Neuronal stem cell (in vitro differentiated cells): ENCODE results near the gene PM20D1.

Experiments
- DNase-seq: peaks from one replicate; pipeline ENCODE4 v3.0.0-alpha.2; 2013; ENCODE audit warnings: low spot score
- H2AFZ ChIP-seq: one replicate; pipeline ENCODE4 v1.6.1; 2013; ENCODE audit warnings: mild to moderate bottlenecking, low read length, inconsistent platforms
- H2AK5ac ChIP-seq: 2 replicates; pipeline ENCODE4 v1.6.1; 2013; ENCODE audit warnings: low read depth, mild to moderate bottlenecking, inconsistent platforms, low read length, moderate library complexity, mixed read lengths
- H2BK120ac ChIP-seq: 2 replicates; pipeline ENCODE4 v1.6.1; 2013; ENCODE audit warnings: low read depth, mild to moderate bottlenecking, inconsistent platforms, low read length, moderate library complexity, mixed read lengths
- H2BK12ac ChIP-seq: one replicate; pipeline ENCODE4 v1.6.1; 2013; ENCODE audit warnings: low read length, inconsistent platforms
- H2BK15ac ChIP-seq: 2 replicates; pipeline ENCODE4 v1.6.1; 2013; ENCODE audit warnings: mild to moderate bottlenecking, low read length, inconsistent platforms, mixed read lengths
- H2BK5ac ChIP-seq: one replicate; pipeline ENCODE4 v1.6.1; 2013; ENCODE audit warnings: inconsistent platforms, mild to moderate bottlenecking, low read length, moderate library complexity
- H3K14ac ChIP-seq: one replicate; pipeline ENCODE4 v1.6.1; 2013; ENCODE audit warnings: low read length, inconsistent platforms
- H3K18ac ChIP-seq: 2 replicates; pipeline ENCODE4 v1.6.1; 2013; ENCODE audit warnings: low read length, inconsistent platforms
- H3K23ac ChIP-seq: 2 replicates; pipeline ENCODE4 v1.6.1; 2013; ENCODE audit warnings: low read depth, mild to moderate bottlenecking, mixed read lengths, low read length, inconsistent platforms; ENCODE audit not compliant: poor library complexity
- H3K27ac ChIP-seq: replicated peaks from 3 replicates; pipeline ENCODE4 v1.5.1; 2013; ENCODE audit warnings: low read length, inconsistent platforms
- H3K27me3 ChIP-seq, 3 experiments: 2 replicates each; pipeline ENCODE4 v1.6.1; 2013; ENCODE audit warnings: low read length in 3 of 3, mild to moderate bottlenecking in 2 of 3, inconsistent platforms in 1 of 3, low read depth in 1 of 3, mixed read lengths in 1 of 3, moderate library complexity in 1 of 3; ENCODE audit not compliant: control insufficient read depth in 3 of 3, insufficient read depth in 3 of 3
- H3K36me3 ChIP-seq, 2 donors: replicated peaks in 1 of 2; 2 replicates each; pipeline ENCODE4 v1.6.1; 2013; ENCODE audit warnings: low read length in 2 of 2; ENCODE audit not compliant: control insufficient read depth in 2 of 2, insufficient read depth in 2 of 2
- H3K4ac ChIP-seq: 2 replicates; pipeline ENCODE4 v1.6.1; 2013; ENCODE audit warnings: inconsistent platforms, mild to moderate bottlenecking, low read length, moderate library complexity
- H3K4me1 ChIP-seq, 2 donors: 1 replicate in 1 of 2; 2 replicates in 1 of 2; pipeline ENCODE4 v1.6.1; 2013; ENCODE audit warnings: low read length in 2 of 2, low read depth in 1 of 2; ENCODE audit not compliant: control insufficient read depth in 2 of 2, insufficient read depth in 1 of 2
- H3K4me2 ChIP-seq: one replicate; pipeline ENCODE4 v1.6.1; 2013; ENCODE audit warnings: mild to moderate bottlenecking, low read length, inconsistent platforms; ENCODE audit not compliant: insufficient read depth, poor library complexity, severe bottlenecking
- H3K4me3 ChIP-seq, 2 donors: 2 replicates each; pipeline ENCODE4 v1.5.1; 2013; ENCODE audit warnings: low read length in 2 of 2, mild to moderate bottlenecking in 2 of 2, inconsistent platforms in 1 of 2, moderate library complexity in 1 of 2
- H3K79me1 ChIP-seq: one replicate; pipeline ENCODE4 v1.6.1; 2013; ENCODE audit warnings: low read depth, mild to moderate bottlenecking, inconsistent platforms, low read length, moderate library complexity
- H3K9ac ChIP-seq: one replicate; pipeline ENCODE4 v1.6.1; 2013; ENCODE audit warnings: mild to moderate bottlenecking, low read depth, low read length, inconsistent platforms; ENCODE audit not compliant: poor library complexity
- H3K9me3 ChIP-seq, 2 donors: replicated peaks in 1 of 2; 2 replicates each; pipeline versions ENCODE3 to v1.6.1; 2013; ENCODE audit warnings: low read length in 2 of 2, mild to moderate bottlenecking in 2 of 2, inconsistent platforms in 1 of 2, low read depth in 1 of 2, mixed read lengths in 1 of 2, moderate library complexity in 1 of 2; ENCODE audit not compliant: control insufficient read depth in 2 of 2, insufficient read depth in 1 of 2
- H4K8ac ChIP-seq: one replicate; pipeline ENCODE4 v1.6.1; 2013; ENCODE audit warnings: low read depth, mild to moderate bottlenecking, inconsistent platforms, low read length, moderate library complexity
- H4K91ac ChIP-seq: one replicate; pipeline ENCODE4 v1.6.1; 2013; ENCODE audit warnings: low read length, low read depth, mild to moderate bottlenecking, inconsistent platforms; ENCODE audit not compliant: poor library complexity
- WGBS, 2 donors: extraction: QIAGEN DNeasy Blood & Tissue Kit; methylation state at CpG; one replicate each; pipeline ENCODE4 v1.1.7; 2013; ENCODE audit warnings: missing lambda C conversion rate in 2 of 2, mixed read lengths in 1 of 2; ENCODE audit not compliant: insufficient read length in 2 of 2, insufficient replicate concordance in 1 of 2; ENCODE audit errors: extremely low coverage in 2 of 2; 5-methylcytosine and 5-hydroxymethylcytosine counted together

Gene PM20D1

DNA sequence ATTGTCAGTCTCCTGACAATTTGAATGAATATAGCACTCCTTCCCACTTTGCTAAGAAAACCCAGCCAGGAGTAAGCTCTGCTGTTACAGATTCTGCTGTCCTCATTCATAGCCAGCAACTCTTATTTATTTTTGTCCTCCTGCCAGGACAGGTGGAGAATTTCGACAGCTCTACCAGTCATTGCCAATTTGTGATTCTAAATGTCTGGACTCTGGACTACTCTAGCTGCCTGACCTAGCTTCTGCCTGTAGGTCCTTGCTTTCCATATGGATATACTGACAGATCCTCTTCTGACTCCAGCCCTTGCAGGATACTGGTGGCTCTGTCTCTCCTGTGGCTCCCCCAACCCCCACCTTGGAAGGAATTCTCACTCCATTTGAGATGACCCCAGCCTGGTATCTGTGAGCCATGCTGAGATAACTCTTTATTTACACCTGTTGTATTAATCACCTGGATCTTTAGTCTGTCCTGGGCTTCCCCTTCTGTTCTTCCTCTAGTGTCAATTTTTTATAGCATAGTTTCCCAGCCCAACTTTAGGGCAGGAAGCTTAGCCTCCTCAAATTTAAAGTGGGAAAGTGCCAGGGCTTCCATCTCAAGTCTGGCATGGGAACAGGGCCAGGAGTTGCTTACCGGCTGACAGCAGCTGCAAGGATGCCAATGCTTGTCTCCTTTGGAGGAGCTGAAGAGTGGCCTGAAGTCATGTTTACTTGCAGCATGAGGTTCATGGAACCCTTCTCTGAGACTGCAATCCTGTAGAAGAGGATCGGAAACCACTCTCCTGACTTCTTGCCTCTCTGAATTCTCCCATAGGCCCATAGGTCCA lies 6.7 kb downstream of the PM20D1 start:
- Histone ChIP-seq H3K4me2 (no peak overlapping the region), H3K4ac (no peak overlapping the region), H3K4me3 (no peak overlapping the region), H3K14ac (no peak overlapping the region), H2BK12ac (no peak overlapping the region), H2AFZ (no peak overlapping the region), H2BK120ac (no peak overlapping the region), H2BK15ac (no peak overlapping the region), H3K9ac (no peak overlapping the region), H2BK5ac (no peak overlapping the region), H3K9me3 (no peaks in the 10 kb centered on the region), H2AK5ac (no peak overlapping the region), H3K18ac (no peak overlapping the region), H3K79me1 (no peaks in the 10 kb centered on the region), H4K91ac (no peak overlapping the region), H3K27me3 (no peaks in the 10 kb centered on the region), H3K27ac (no peak overlapping the region), H3K23ac (no peak overlapping the region), H3K36me3 (no peaks in the 10 kb centered on the region), H4K8ac (no peak overlapping the region), H3K4me1 (peaks cover 0 to 2% of the 10 kb centered on the region in 2 donors)
- no peak for DNase-seq
- WGBS, 2 donors, result no CpG with 5 or more reads among the region's 3 CpGs

DNA sequence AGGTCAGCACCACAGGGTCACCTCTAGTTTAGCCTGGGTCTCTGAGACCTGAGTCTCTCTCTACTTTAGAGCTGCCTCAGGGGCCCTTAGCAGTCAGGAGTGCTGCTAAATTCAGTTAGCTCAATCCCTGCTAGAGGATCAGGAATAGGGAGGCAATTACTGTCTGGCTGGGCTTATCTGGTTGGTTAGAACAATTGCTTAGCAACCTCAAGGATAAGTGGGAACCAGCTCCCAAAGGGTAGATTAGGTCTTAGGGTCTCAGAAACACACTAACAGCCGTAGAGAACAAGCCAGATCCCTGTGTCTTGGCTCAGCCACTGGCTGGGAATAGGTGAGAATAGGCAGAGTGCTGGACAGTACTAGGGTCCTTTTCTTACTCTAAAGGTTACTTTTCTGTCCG lies 7.7 kb downstream of the PM20D1 start:
- Histone ChIP-seq H3K79me1 (no peaks in the 10 kb centered on the region), H2AK5ac (no peak overlapping the region), H2BK120ac (no peak overlapping the region), H2BK5ac (no peak overlapping the region), H3K9ac (no peak overlapping the region), H3K4me2 (no peak overlapping the region), H3K14ac (no peak overlapping the region), H2BK15ac (no peak overlapping the region), H4K91ac (no peak overlapping the region), H2BK12ac (no peak overlapping the region), H3K23ac (no peak overlapping the region), H3K4ac (no peak overlapping the region), H4K8ac (no peak overlapping the region), H3K27ac (no peak overlapping the region), H3K9me3 (no peaks in the 10 kb centered on the region), H3K36me3 (no peaks in the 10 kb centered on the region), H2AFZ (no peak overlapping the region), H3K4me1 (peaks cover 0 to 2% of the 10 kb centered on the region in 2 donors), H3K4me3 (no peak overlapping the region), H3K27me3 (no peaks in the 10 kb centered on the region), H3K18ac (no peak overlapping the region)
- WGBS, 2 donors, result no CpG with 5 or more reads among the region's 2 CpGs
- no peak for DNase-seq

DNA sequence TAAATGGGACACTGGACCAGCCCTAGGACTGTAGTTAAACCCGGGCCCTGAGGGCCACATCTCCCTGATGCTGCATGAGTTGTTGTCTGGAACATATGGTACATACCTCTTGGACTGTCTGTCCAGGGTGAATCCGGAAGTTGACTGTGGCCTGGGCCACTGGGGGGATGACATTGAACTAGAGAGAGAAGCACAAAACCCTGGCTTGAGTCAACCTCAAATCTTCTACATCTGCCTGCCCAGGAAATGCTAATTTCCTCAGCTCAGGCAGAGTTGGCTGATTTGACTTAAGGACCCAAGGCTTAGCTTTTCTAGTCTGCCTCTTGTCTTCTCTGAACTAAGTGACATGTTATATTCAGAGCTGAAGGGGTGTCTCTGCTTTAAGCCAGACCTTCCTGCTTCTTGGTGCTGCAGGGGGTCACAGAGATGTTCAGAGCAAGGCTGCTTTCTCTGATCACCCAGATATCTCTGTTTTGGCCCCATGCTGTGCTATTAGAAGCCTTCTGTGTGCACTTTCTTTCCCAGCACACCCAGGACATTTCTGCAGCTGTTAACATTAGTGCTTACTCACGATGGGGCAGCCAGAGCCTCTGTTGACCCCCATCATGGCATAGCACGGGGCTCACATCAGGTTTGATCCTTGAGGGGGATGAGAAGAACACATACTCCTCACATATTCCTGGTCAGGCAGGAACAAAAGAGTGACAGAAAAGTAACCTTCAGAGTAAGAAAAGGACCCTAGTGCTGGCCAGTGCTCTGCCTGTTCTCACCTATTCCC lies 9.6 kb downstream of the PM20D1 start:
- H3K4me1 ChIP-seq, result peaks cover 0 to 2% of the 10 kb centered on the region in 2 donors
- no peak overlapping the region for H2BK15ac ChIP-seq
- WGBS, 2 donors, result no CpG with 5 or more reads among the region's 4 CpGs

DNA sequence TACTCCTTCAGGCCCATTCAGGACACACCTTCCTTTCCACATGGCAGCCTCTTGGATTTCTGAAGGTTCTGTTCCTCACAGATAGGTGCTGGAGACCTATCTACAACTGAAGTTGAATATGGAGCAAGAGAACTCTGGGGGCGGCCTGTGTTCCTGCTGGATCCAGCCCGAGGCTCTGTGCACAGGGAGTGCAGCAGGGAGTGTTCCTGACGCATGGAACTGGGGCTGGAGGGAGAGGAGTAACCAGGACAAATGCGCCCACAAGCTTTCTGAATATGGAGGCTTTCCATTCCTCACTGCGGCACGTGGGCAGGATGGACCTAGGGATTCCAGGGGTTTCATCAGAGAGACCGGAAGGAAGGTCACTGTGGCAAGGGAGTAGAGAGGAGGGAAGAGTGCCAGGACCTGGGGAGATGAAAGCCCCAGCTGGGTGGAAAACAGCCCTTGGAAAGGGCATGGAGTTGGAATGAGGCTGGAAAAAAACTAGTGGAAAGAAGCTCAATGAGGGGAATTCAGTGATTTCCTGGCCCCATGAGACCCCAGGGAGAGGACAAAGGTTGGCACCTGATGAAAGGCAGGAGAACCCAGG lies 12.5 kb downstream of the PM20D1 start:
- H3K36me3 ChIP-seq, result no peaks in the 10 kb centered on the region

More for the DNA sequence above, 9.6 kb downstream of the PM20D1 start:
- Histone ChIP-seq H3K4ac (no peak overlapping the region), H3K4me3 (no peak overlapping the region), H2BK5ac (no peak overlapping the region), H3K27me3 (no peaks in the 10 kb centered on the region), H3K23ac (no peak overlapping the region), H3K79me1 (no peaks in the 10 kb centered on the region), H3K4me2 (no peak overlapping the region), H2BK120ac (no peak overlapping the region), H4K91ac (no peak overlapping the region), H2AFZ (peak overlapping the region; percentile 25), H4K8ac (no peak overlapping the region), H2BK12ac (no peak overlapping the region), H3K18ac (no peak overlapping the region), H3K36me3 (no peaks in the 10 kb centered on the region), H3K9ac (no peak overlapping the region), H3K14ac (no peak overlapping the region), H2AK5ac (no peak overlapping the region), H3K9me3 (no peaks in the 10 kb centered on the region), H3K27ac (no peak overlapping the region)
- no peak for DNase-seq

More for the DNA sequence above, 12.5 kb downstream of the PM20D1 start:
- Histone ChIP-seq H4K8ac (no peak overlapping the region), H3K9me3 (no peaks in the 10 kb centered on the region), H3K4me1 (peaks cover 0 to 2% of the 10 kb centered on the region in 2 donors), H3K4me2 (no peak overlapping the region), H3K14ac (no peak overlapping the region), H2BK5ac (no peak overlapping the region), H3K79me1 (no peaks in the 10 kb centered on the region), H2AFZ (no peak overlapping the region), H3K4ac (no peak overlapping the region), H3K23ac (no peak overlapping the region), H4K91ac (no peak overlapping the region), H3K18ac (no peak overlapping the region), H3K27ac (no peak overlapping the region), H3K9ac (no peak overlapping the region), H2BK120ac (no peak overlapping the region), H2AK5ac (no peak overlapping the region), H3K27me3 (no peaks in the 10 kb centered on the region), H2BK12ac (no peak overlapping the region), H2BK15ac (no peak overlapping the region), H3K4me3 (no peak overlapping the region)
- no CpG with 5 or more reads among the region's 7 CpGs for WGBS, 2 donors
- no peak for DNase-seq
